DOHH2 (cell line): ENCODE data around the gene ZBTB8A.

Source experiments
- CTCF ChIP-seq: fragments of 200-600 bp; sonication (generic); IDR thresholded peaks from one replicate; pipeline ENCODE4 v1.5.1; 2014; ENCODE audit warnings: antibody characterized with exemption, mild to moderate bottlenecking, low read depth, low read length; ENCODE audit not compliant: poor library complexity, severe bottlenecking
- EZH2phosphoT487 ChIP-seq: fragments of 200-600 bp; sonication (generic); IDR thresholded peaks from 2 replicates; pipeline ENCODE4 v1.6.1; 2017; ENCODE audit warnings: borderline replicate concordance, mild to moderate bottlenecking, antibody characterized with exemption, low read length, moderate library complexity, mixed read lengths

DNA sequence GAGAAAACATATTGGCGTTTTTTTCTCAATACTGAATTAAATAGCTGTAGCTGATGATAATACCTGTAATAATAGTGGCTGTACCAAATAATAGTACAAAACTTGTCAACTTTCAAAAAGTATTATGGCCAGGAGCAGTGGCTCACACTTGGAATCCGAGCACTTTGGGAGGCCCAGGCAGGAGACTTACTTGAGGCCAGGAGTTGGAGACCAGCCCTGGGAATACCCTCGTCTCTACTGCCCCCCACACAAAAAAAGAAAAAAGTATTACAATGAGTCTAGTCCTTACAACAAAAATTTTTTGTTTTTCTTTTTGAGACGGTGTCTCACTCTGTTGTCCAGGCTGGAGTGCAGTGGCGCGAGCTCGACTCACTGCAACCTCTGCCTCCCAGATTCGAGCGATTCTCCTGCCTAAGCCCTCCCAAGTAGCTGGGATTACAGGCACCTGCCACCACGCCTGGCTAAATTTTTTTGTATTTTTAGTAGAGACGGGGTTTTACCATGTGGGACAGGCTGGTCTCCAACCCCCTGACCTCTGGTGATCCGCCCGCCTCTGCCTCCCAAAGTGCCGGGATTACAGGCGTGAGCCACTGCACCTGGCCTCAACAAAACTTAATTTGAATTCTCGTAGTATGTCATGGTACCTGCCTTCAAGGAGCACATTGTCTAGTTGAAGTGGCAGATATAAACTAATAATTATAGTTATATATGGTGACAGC lies 113.2 kb downstream of the ZBTB8A start:
- TF ChIP-seq CTCF = no peak
- TF ChIP-seq EZH2phosphoT487 = no peak
